Skeletal muscle tissue (tissue), 4 donors: Measurements from ENCODE around the gene PLVAP. TPM values are rescaled to one million over a fixed set of nuclear protein-coding genes. Genes with fewer than 3 reads are reported as not detected.

ENCODE experiments used
- H3K27ac ChIP-seq: one replicate; pipeline ENCODE4 v1.7.0; 2013; ENCODE audit warnings: mild to moderate bottlenecking, low read depth, low read length, inconsistent platforms
- H3K27me3 ChIP-seq, 3 donors: one replicate each; pipeline ENCODE4 v1.7.0; 2013; ENCODE audit warnings: low read length in 3 of 3; ENCODE audit not compliant: control insufficient read depth in 3 of 3, insufficient read depth in 3 of 3
- H3K36me3 ChIP-seq, 3 donors: one replicate each; pipeline ENCODE4 v1.7.0; 2013; ENCODE audit warnings: low read length in 3 of 3; ENCODE audit not compliant: control insufficient read depth in 3 of 3, insufficient read depth in 3 of 3
- H3K4me1 ChIP-seq, 3 donors: one replicate each; pipeline ENCODE4 v1.7.0; 2013; ENCODE audit warnings: low read length in 3 of 3, mild to moderate bottlenecking in 3 of 3; ENCODE audit not compliant: control insufficient read depth in 3 of 3, insufficient read depth in 3 of 3
- H3K4me3 ChIP-seq, 3 donors: one replicate each; pipeline ENCODE4 v1.7.0; 2013; ENCODE audit warnings: low read length in 3 of 3
- H3K9ac ChIP-seq, 3 donors: one replicate each; pipeline ENCODE4 v1.7.0; 2013; ENCODE audit warnings: low read length in 3 of 3, mild to moderate bottlenecking in 3 of 3, moderate library complexity in 2 of 3, low read depth in 1 of 3
- H3K9me3 ChIP-seq, 3 donors: one replicate each; pipeline ENCODE4 v1.7.0; 2013; ENCODE audit warnings: low read length in 3 of 3; ENCODE audit not compliant: control insufficient read depth in 3 of 3
- total RNA-seq: library from RNA; depleted of rRNA; stranded (reverse); fragments of >200 nt; gene quantifications from one replicate; pipeline ENCODE4 v1.2.3, GENCODE V29; 2014
- donor health status: Osteomylitis.

Gene PLVAP
- total RNA-seq, 1 donor from 2014 or later = 12.5 TPM

DNA sequence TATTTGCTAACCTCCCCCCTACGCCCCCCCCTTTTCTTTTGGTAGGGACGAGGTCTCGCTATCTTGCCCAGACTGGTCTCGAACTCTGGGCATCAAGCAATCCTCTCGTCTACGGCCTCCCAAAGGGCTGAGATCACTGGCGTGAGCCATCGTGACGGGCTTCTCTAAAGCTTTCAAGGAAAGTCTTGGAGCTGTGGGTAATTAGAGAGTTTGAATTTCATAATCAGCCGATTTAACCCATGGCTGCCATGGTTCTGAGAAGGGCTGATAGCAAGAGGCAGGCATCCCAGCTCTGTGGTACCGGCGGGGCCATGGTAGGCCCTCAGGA is 73.2 kb downstream of the PLVAP start:
- H3K9me3 ChIP-seq = no peaks in the 10 kb centered on the region
- peak overlapping the region; percentile 75 for H3K27ac ChIP-seq
- peak overlapping the region; percentile 43 to 47 (median 45) for H3K4me3 ChIP-seq
- H3K36me3 ChIP-seq = peaks cover 0 to 3% (median 3%) of the 10 kb centered on the region in 3 donors
- no peaks in the 10 kb centered on the region for H3K27me3 ChIP-seq
- H3K9ac ChIP-seq = no peak overlapping the region
- peaks cover 31 to 52% (median 44%) of the 10 kb centered on the region in 3 donors for H3K4me1 ChIP-seq

- H3K4me3 ChIP-seq = peak within 1 kb of the TSS; percentile 74 to 78 (median 75)
- H3K4me1 ChIP-seq = peaks cover 31 to 52% (median 46%) of the 10 kb centered on the region in 3 donors
- H3K9ac ChIP-seq = peak within 1 kb of the TSS; percentile 79 to 86 (median 81)
- peaks cover 0 to 1% (median 0%) of the 10 kb centered on the region in 3 donors for H3K9me3 ChIP-seq
- peaks cover under 1 to 4% (median 3%) of the 10 kb centered on the region in 3 donors for H3K36me3 ChIP-seq
- peak within 1 kb of the TSS; percentile 75 for H3K27ac ChIP-seq
- H3K27me3 ChIP-seq = no peaks in the 10 kb centered on the region
Observed at GRCh38 chr19:17303167-17303939, 73.8 kb downstream of the PLVAP start, which contains the start of gene ABHD8. Gene ABHD8, minus strand, starts transcription at chr19:17303425. Its CDS starts 1,809 bp downstream, at chr19:17301616.

GRCh38 chr19:17302391-17303166 is 74.6 kb downstream of the PLVAP start:
- peaks cover 4 to 7% (median 5%) of the 10 kb centered on the region in 3 donors for H3K36me3 ChIP-seq
- H3K4me3 ChIP-seq = peak overlapping the region; percentile 74 to 78 (median 75)
- no peaks in the 10 kb centered on the region for H3K27me3 ChIP-seq
- peak overlapping the region; percentile 70 for H3K27ac ChIP-seq
- peak overlapping the region; percentile 79 to 86 (median 81) for H3K9ac ChIP-seq
- H3K4me1 ChIP-seq = peaks cover 31 to 49% (median 42%) of the 10 kb centered on the region in 3 donors
- H3K9me3 ChIP-seq = peaks cover 0 to 3% (median 0%) of the 10 kb centered on the region in 3 donors

Other genes with a start within 250 kb of the PLVAP start
- 19.3 TPM for gene USE1, start 162.0 kb downstream of the PLVAP start, total RNA-seq
- 4.7 TPM for gene OCEL1, start 151.1 kb downstream of the PLVAP start, total RNA-seq
- 21.9 TPM for gene NR2F6, start 131.4 kb downstream of the PLVAP start, total RNA-seq
- gene USHBP1, start 112.6 kb downstream of the PLVAP start, total RNA-seq = 2.1 TPM
- gene BABAM1, start 109.9 kb downstream of the PLVAP start, total RNA-seq = 64.7 TPM
- 0.52 TPM for gene ANKLE1, start 95.4 kb downstream of the PLVAP start, total RNA-seq
- gene ABHD8, start 73.9 kb downstream of the PLVAP start, total RNA-seq = 6.8 TPM
- 11.5 TPM for gene MRPL34, start 71.5 kb downstream of the PLVAP start, total RNA-seq
- gene DDA1, start 67.8 kb downstream of the PLVAP start, total RNA-seq = 5.7 TPM
- gene ANO8, start 42.5 kb downstream of the PLVAP start, total RNA-seq = 1.6 TPM
- 4.7 TPM for gene GTPBP3, start 39.8 kb downstream of the PLVAP start, total RNA-seq
- gene CCDC194, start 16.9 kb upstream of the PLVAP start, total RNA-seq = not detected
- gene BST2, start 28.3 kb upstream of the PLVAP start, total RNA-seq = 11.5 TPM
- gene MVB12A, start 42.7 kb upstream of the PLVAP start, total RNA-seq = 21.9 TPM
- 0.52 TPM for gene TMEM221, start 71.3 kb upstream of the PLVAP start, total RNA-seq
- not detected for gene NXNL1, start 83.6 kb upstream of the PLVAP start, total RNA-seq
- gene SLC27A1, start 93.2 kb upstream of the PLVAP start, total RNA-seq = 12.0 TPM
- gene PGLS, start 134.3 kb upstream of the PLVAP start, total RNA-seq = 39.1 TPM
- gene COLGALT1, start 178.3 kb upstream of the PLVAP start, total RNA-seq = 38.1 TPM